Endothelial cell of umbilical vein (primary cell): Measurements from ENCODE around the gene ALX3. TPM values are rescaled to one million over a fixed set of nuclear protein-coding genes. Genes with fewer than 3 reads are reported as not detected.

Experiments used
- Bru-seq: library from RNA; stranded (reverse); fragments of 400-500 nt; gene quantifications from one replicate; lab custom pipeline; 2021; lab: Mats Ljungman, UMichigan
- BruChase-seq, 2 experiments: library from RNA; stranded (reverse); fragments of 400-500 nt; gene quantifications; one replicate each; lab custom pipeline; 2021; lab: Mats Ljungman, UMichigan
- BruUV-seq: library from RNA; stranded (reverse); fragments of 400-500 nt; replicated peaks from 2 replicates; lab custom pipeline; 2021; lab: Mats Ljungman, UMichigan
- CTCF ChIA-PET: fragments of 300-600, 350-600 bp; sonication (Branson Sonifier 250); formaldehyde crosslinking; loops from one replicate; lab custom pipeline; 2021; ENCODE audit warnings: antibody characterized with exemption, inconsistent platforms; lab: Charles Lee
- POLR2A ChIA-PET: fragments of 300-600, 350-600 bp; sonication (Branson Sonifier 250); formaldehyde crosslinking; loops from one replicate; lab custom pipeline; 2021; ENCODE audit warnings: antibody characterized with exemption, inconsistent platforms; lab: Charles Lee
- DNase-seq: peaks from one replicate; pipeline ENCODE4 v3.0.0-alpha.2; 2011; ENCODE audit warnings: low read depth, low spot score
- FAIRE-seq: peaks from 2 replicates; lab custom pipeline; 2011; peaks lifted over from hg19 to GRCh38; lab: Jason Lieb, UNC
- H2AFZ ChIP-seq: 2 replicates; pipeline ENCODE4 v1.6.0; 2012; ENCODE audit warnings: low read depth, low read length, control low read depth, inconsistent platforms
- H3K27ac ChIP-seq: 2 replicates; pipeline ENCODE4 v1.5.1; 2011; ENCODE audit warnings: low read depth, mild to moderate bottlenecking, control low read depth, low read length, moderate library complexity; ENCODE audit not compliant: insufficient read depth
- H3K27me3 ChIP-seq, 2 experiments: 2 replicates each; pipeline versions ENCODE4 v1.6.0 to v1.6.1; 2011; ENCODE audit warnings: low read length in 2 of 2, mixed read lengths in 1 of 2; ENCODE audit not compliant: control insufficient read depth in 2 of 2, insufficient read depth in 2 of 2
- H3K36me3 ChIP-seq, 2 experiments: 2 replicates in 1 of 2; 3 replicates in 1 of 2; pipeline ENCODE4 v1.5.1; 2011; ENCODE audit warnings: low read length in 2 of 2, mild to moderate bottlenecking in 1 of 2, moderate library complexity in 1 of 2; ENCODE audit not compliant: control insufficient read depth in 2 of 2, insufficient read depth in 2 of 2; ENCODE audit errors: extremely low read depth in 1 of 2
- H3K4me1 ChIP-seq: 3 replicates; pipeline ENCODE4 v1.5.1; 2011; ENCODE audit warnings: mild to moderate bottlenecking, low read length; ENCODE audit not compliant: control insufficient read depth, insufficient read depth; ENCODE audit errors: extremely low read depth
- H3K4me2 ChIP-seq: 2 replicates; pipeline ENCODE4 v1.6.1; 2011; ENCODE audit warnings: low read length, control low read depth, mixed read lengths; ENCODE audit not compliant: insufficient read depth
- H3K4me3 ChIP-seq, 3 experiments: fragments of 200-600 bp in 1 of 3; sonication (generic), shearing (Covaris generic) in 1 of 3; replicated peaks in 1 of 3; 2 replicates each; pipeline ENCODE4 v1.5.1; 2011 to 2016; ENCODE audit warnings: control low read depth in 3 of 3, low read length in 3 of 3, mild to moderate bottlenecking in 2 of 3, inconsistent platforms in 1 of 3, low read depth in 1 of 3, moderate library complexity in 1 of 3; ENCODE audit not compliant: insufficient read depth in 1 of 3
- H3K79me2 ChIP-seq: 2 replicates; pipeline ENCODE4 v1.6.0; 2012; ENCODE audit warnings: low read length, inconsistent platforms; ENCODE audit not compliant: control insufficient read depth, insufficient read depth
- H3K9ac ChIP-seq: replicated peaks from 2 replicates; pipeline ENCODE3; 2011; ENCODE audit warnings: low read length, control low read depth; ENCODE audit not compliant: insufficient read depth; ENCODE audit errors: extremely low read depth
- H3K9me1 ChIP-seq: replicated peaks from 3 replicates; pipeline ENCODE4 v1.6.0; 2011; ENCODE audit warnings: mild to moderate bottlenecking, low read length; ENCODE audit not compliant: control insufficient read depth, insufficient read depth; ENCODE audit errors: extremely low read depth
- H3K9me3 ChIP-seq: replicated peaks from 2 replicates; pipeline ENCODE4 v1.5.1; 2012; ENCODE audit warnings: low read length, inconsistent platforms; ENCODE audit not compliant: control insufficient read depth, insufficient read depth
- H4K20me1 ChIP-seq: replicated peaks from 2 replicates; pipeline ENCODE3; 2011; ENCODE audit warnings: mild to moderate bottlenecking, low read length; ENCODE audit not compliant: control insufficient read depth, insufficient read depth; ENCODE audit errors: extremely low read depth
- CTCF ChIP-seq, 2 donors: IDR thresholded peaks; 1 replicate in 1 of 2; 2 replicates in 1 of 2; pipeline ENCODE4 v1.5.1; 2011; ENCODE audit warnings: low read length in 2 of 2, mild to moderate bottlenecking in 2 of 2, moderate library complexity in 2 of 2, control low read depth in 1 of 2, inconsistent platforms in 1 of 2, low read depth in 1 of 2; ENCODE audit not compliant: insufficient read depth in 1 of 2; ENCODE audit errors: extremely low read depth in 1 of 2
- EZH2 ChIP-seq: IDR thresholded peaks from 2 replicates; pipeline ENCODE4 v1.6.1; 2012; ENCODE audit warnings: borderline replicate concordance, low read depth, mild to moderate bottlenecking, moderate library complexity, low read length, inconsistent platforms; ENCODE audit not compliant: severe bottlenecking
- FOS ChIP-seq: IDR thresholded peaks from 2 replicates; pipeline ENCODE4 v1.6.1; 2011; ENCODE audit warnings: mild to moderate bottlenecking, low read length, moderate library complexity, borderline replicate concordance; ENCODE audit not compliant: insufficient read depth
- GATA2 ChIP-seq: IDR thresholded peaks from 2 replicates; pipeline ENCODE4 v1.7.0; 2011; ENCODE audit warnings: low read depth, mild to moderate bottlenecking, moderate library complexity, mixed read lengths, low read length; ENCODE audit not compliant: insufficient read length, insufficient read depth
- JUN ChIP-seq: IDR thresholded peaks from 2 replicates; pipeline ENCODE4 v1.6.1; 2011; ENCODE audit warnings: borderline replicate concordance, low read depth; ENCODE audit not compliant: insufficient read length, insufficient read depth
- MAX ChIP-seq: IDR thresholded peaks from 2 replicates; pipeline ENCODE4 v1.6.1; 2011; ENCODE audit not compliant: insufficient read depth, insufficient read length
- MYC ChIP-seq: IDR thresholded peaks from one replicate; pipeline ENCODE4 v1.6.1; 2011; ENCODE audit warnings: mild to moderate bottlenecking, low read depth, low read length
- POLR2A ChIP-seq: IDR thresholded peaks from 2 replicates; pipeline ENCODE4 v1.6.1; 2012; ENCODE audit warnings: low read depth, mild to moderate bottlenecking, control low read depth, low read length
- POLR2AphosphoS5 ChIP-seq: IDR thresholded peaks from 2 replicates; pipeline ENCODE4 v1.6.1; 2012; ENCODE audit warnings: low read depth, mild to moderate bottlenecking, control low read depth, low read length, moderate library complexity; ENCODE audit not compliant: insufficient read depth
- dilution Hi-C: fragments of 300-500 bp; cut with MboI; formaldehyde crosslinking; loops from one replicate; pipeline ENCODE4 v1.15.0; 2019; ENCODE audit warnings: low sequenced_read_pairs; ENCODE audit not compliant: extremely low pct_ligation_motif_present
- intact Hi-C: fragments of 100-400 bp; cut with micrococcal nuclease; formaldehyde crosslinking; loops from one replicate; pipeline ENCODE4 v1.10.0; 2022
- long read RNA-seq: library from polyadenylated mRNA; stranded (forward); transcript quantifications from one replicate; pipeline ENCODE4 v2.0.0, GENCODE V29; 2021
- polyA minus RNA-seq, 3 experiments: library from RNA; depleted of rRNA, polyadenylated mRNA; stranded (reverse); fragments of >200 nt; gene quantifications; 1 replicate in 1 of 3; 2 replicates in 2 of 3; pipeline ENCODE4 v1.2.3, GENCODE V29; 2011
- polyA plus RNA-seq, 4 experiments: library from polyadenylated mRNA; depleted of rRNA in 3 of 4; stranded (reverse) in 3 of 4; unstranded in 1 of 4; fragments of >200 nt; gene quantifications; 2 replicates each; pipeline versions ENCODE4 v1.2.1 to v1.2.3, GENCODE V29; 2011 to 2012; ENCODE audit warnings: missing spikeins in 1 of 4
- total RNA-seq: library from RNA; stranded (reverse); gene quantifications from 2 replicates; pipeline ENCODE4 v1.2.3, GENCODE V29; 2021

ALX3 gene
- not detected in 2 replicates for total RNA-seq
- polyA plus RNA-seq, result not detected in 2 replicates
- polyA plus RNA-seq (2011; cell fraction: cytosol; rRNA removed), result not detected in 2 replicates
- not detected in 2 replicates for polyA plus RNA-seq (2011; cell fraction: nucleus; rRNA removed)
- not detected in 2 replicates for polyA plus RNA-seq (2012)
- not detected in 2 replicates for polyA minus RNA-seq
- not detected for polyA minus RNA-seq (2011; cell fraction: cytosol; rRNA and poly(A)+ RNA removed)
- not detected in 2 replicates for polyA minus RNA-seq (2011; cell fraction: nucleus; rRNA and poly(A)+ RNA removed)
- not detected for Bru-seq, nascent RNA
- BruChase-seq, experiment 1, labeled RNA remaining after a 6-hour chase, result not detected
- BruChase-seq, experiment 2, labeled RNA remaining after a 2-hour chase, result not detected
- long read RNA-seq, result 0 reads

- ChIA-PET CTCF (interaction anchor here (1.1 to 4.4 kb wide), 6 partner anchors 11 to 389 kb away, joined by 3 to 23 read pairs (median 4); no protein-coding TSS in a partner anchor), POLR2A (no interaction called here)
- Histone ChIP-seq H3K36me3 (no peaks in the 10 kb centered on the region), H3K79me2 (no peaks in the 10 kb centered on the region), H3K9ac (no peak within 1 kb of the TSS), H3K9me1 (no peaks in the 10 kb centered on the region), H3K27ac (no peak within 1 kb of the TSS), H2AFZ (no peak within 1 kb of the TSS), H3K27me3 (peaks cover 76 to 89% of the 10 kb centered on the region in 2 experiments), H4K20me1 (no peaks in the 10 kb centered on the region), H3K9me3 (no peaks in the 10 kb centered on the region), H3K4me3 (no peak within 1 kb of the TSS), H3K4me2 (no peak within 1 kb of the TSS), H3K4me1 (no peaks in the 10 kb centered on the region)
- dilution Hi-C loops, result no loop called here
- DNase-seq, result no peak
- BruUV-seq, result no TSS peak
- FAIRE-seq, result peak; percentile 28
- TF ChIP-seq POLR2A, result no peak
- TF ChIP-seq MAX, result no peak
- no peak for TF ChIP-seq FOS
- TF ChIP-seq POLR2AphosphoS5, result no peak
- TF ChIP-seq MYC, result no peak
- TF ChIP-seq JUN, result no peak
- no peak for TF ChIP-seq GATA2
- TF ChIP-seq EZH2, result no peak
- no peak for TF ChIP-seq CTCF (IDR thresholded peaks at IDR 0.05; ENCODE audit: extremely low read depth in 1 of 2, insufficient read depth in 1 of 2, low read depth in 1 of 2, low read length in 2 of 2)
- intact Hi-C loops, result no loop called here
Measured at GRCh38 chr1:110070671-110071242, at the start of gene ALX3. ALX3 (minus strand) TSS chr1:110070672; CDS start chr1:110070612, 60 bp downstream.
